Hematopoietic multipotent progenitor cell treated with erythropoietin and hydrocortisone succinate and interleukin-3 and kit ligand, for 4 days (in vitro differentiated cells): ENCODE measurements around the gene PACS1.
"Not testable (repeated sequence)": the region's sequence is repeated elsewhere in the genome, so short reads cannot be mapped to it uniquely, and the experiment has no call there.

Source experiments
- DNase-seq: peaks from one replicate; pipeline ENCODE4 v3.0.0-alpha.2; 2015

Gene PACS1

DNA sequence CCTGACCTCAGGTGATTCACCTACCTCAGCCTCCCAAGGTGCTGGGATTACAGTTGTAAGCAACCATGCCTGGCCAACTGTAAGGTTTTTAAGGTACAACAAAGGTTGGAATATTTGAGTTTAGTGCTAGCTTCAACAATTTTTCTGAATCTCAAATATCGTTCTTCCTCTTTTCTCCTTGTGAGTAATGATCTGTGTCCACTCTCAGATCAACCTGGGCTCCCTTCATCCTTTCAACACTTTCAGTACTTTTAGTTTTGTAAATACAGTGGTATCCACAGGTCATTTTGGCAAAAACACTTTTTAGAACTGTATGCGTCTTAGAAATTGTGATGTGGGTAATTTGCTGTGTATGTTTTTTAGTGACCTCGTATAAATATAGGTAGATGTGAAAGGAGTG lies 7.9 kb downstream of the PACS1 start:
- no peak for DNase-seq

DNA sequence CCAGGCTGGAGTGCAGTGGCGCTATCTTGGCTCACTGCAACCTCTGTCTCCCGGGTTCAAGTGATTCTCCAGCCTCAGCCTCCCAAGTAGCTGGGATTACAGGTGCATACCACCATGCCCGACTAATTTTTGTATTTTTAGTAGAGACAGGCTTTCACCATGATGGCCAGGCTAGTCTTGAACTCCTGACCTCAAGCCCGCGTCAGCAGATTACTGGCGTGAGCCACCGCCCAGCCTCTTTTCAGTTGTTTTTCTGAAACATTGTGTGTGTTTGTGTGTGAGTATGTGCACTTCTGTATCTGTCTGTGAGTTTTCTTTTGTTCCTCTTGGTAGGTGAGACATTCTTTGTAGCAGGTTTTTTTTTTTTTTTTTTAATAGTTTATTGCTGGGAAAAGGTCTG lies 8.9 kb downstream of the PACS1 start:
- peak; percentile 18 for DNase-seq

DNA sequence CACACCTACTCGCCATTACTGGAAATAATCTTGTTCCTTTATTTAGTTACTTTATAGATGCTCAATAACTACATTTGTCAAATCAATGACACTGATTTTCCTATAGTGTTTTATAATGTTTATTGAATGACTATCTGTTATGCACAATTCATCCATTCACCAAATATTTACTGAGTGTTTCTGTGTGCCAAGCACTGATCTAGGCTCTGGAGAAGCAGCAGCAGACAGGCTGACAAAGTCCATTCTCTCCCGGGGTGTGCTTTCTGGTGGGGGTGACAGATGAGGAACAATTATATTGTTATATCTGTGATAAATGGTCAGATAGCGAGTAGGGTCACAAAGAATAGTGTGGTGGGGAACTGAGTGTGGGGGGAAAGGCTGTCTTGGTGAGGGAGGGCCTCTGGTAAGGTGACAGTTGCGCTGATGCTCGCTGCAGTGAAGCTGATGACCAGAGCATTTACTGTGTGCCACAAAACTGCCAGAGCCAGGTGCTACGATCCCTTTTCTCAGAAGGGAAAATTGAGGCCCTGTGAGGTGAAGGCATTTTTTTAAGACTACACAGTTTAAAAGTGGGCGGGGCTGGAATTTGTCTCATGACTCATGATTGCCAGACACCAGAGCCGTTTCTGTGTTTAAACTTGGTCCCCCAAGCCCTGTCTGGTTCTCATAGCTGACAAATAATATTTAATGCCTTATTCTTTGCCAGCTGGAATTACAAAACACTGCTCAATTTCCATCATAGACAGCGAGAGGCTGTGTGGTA lies 10.2 kb downstream of the PACS1 start:
- peak; percentile 85 for DNase-seq

GRCh38 chr11:66081505-66081904 lies 11.4 kb downstream of the PACS1 start:
- peak; percentile 92 for DNase-seq

DNA sequence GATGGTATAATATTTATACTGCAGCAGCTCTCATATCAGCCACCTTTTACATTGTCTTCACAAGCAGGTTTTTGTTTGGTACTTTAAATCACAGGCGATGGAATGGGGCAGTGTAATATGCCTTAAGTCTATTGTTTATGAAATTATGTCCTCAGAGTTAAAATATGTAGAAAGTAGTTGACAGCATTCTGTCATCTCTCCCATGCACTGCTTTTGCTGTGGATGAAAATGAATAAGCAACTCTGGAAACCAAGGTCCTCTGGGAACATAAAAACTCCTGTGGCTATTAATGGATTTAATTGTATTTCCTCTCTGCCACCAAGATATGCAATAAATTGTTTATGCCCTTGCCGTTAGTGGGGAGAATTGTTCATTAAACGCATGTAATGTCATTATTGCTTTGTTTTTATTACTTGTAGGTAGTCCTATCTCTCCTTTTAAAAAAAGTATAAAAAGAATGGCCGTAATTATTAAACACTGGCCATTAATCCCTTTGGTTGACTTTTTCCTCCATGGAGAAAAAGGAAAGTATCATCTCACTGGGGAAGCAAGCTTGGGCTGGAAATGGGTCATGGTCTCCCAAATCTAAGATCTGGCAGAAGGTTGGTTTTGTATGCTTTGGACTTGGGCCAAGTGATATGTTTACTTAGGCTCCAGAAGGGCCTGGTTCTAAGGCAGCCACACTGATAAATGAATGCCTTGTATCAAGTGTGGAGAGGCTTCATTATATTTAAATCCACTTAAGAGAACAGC lies 13.1 kb downstream of the PACS1 start:
- peak; percentile 66 for DNase-seq

GRCh38 chr11:66083767-66084166 lies 13.7 kb downstream of the PACS1 start:
- DNase-seq, result no peak

GRCh38 chr11:66084821-66085475 lies 14.9 kb downstream of the PACS1 start:
- DNase-seq, result no peak

GRCh38 chr11:66087148-66087908 lies 17.3 kb downstream of the PACS1 start:
- DNase-seq, result no peak

DNA sequence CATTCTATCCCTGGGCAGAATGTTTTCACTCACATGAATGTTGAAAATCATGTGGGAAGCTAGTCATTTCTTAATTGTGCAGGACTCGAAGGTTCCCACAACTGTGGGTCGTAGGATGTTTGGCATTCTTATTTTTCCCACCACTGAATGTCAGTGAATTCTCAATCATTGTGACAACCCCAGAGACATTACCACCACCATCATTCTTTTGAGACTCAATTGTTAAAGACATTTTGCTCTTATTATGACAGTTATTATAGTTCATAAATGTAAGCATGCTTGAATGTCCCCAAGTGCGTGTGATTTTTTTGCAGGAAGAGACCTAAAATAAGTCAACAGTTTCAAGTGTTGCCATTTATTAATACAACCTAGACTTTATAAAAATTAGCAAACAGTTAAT lies 19.0 kb downstream of the PACS1 start:
- no peak for DNase-seq

DNA sequence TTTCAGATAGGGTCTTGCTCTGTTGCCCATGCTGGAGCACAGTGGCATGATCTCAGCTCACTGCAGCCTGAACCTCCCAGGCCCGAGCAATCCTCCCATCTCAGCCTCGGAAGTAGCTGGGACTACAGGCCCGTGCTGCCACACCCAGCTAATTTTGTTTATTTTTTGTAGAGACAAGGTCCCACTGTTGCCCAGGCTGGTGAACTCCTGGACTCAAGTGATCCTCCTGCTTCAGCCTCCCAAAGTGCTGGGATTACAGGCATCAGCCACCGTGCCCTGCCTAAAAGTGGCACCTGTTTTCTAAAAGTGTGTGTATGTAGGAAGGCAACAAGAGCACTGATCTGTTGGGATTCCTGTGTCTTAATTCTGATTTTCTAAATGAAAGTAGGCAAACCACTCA lies 20.2 kb downstream of the PACS1 start:
- no peak for DNase-seq

DNA sequence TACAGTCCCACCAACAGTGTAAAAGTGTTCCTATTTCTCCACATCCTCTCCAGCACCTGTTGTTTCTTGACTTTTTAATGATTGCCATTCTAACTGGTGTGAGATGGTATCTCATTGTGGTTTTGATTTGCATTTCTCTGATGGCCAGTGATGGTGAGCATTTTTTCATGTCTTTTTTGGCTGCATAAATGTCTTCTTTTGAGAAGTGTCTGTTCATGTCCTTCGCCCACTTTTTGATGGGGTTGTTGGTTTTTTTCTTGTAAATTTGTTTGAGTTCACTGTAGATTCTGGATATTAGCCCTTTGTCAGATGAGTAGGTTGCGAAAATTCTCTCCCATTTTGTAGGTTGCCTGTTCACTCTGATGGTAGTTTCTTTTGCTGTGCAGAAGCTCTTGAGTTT lies 22.1 kb downstream of the PACS1 start:
- DNase-seq, result not testable (repeated sequence)

DNA sequence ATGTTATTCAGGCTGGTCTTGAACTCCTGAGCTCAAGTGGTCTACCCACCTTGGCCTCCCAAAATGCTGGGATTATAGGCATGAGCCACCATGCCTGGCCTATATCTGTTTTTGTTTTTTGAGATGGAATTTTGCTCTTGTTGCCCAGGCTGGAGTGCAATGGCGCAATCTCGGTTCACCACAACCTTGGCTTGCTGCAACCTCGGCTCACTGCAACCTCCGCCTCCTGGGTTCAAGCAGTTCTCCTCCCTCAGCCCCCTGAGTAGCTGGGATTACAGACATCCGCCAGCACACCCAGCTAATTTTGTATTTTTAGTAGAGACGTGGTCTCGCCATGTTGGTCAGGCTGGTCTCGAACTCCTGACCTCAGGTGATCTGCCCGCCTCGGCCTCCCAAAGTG lies 29.7 kb downstream of the PACS1 start:
- DNase-seq, result not testable (repeated sequence)

- DNase-seq, result peak; percentile 81
Observed at GRCh38 chr11:66100272-66101065, 30.4 kb downstream of the PACS1 start.

DNA sequence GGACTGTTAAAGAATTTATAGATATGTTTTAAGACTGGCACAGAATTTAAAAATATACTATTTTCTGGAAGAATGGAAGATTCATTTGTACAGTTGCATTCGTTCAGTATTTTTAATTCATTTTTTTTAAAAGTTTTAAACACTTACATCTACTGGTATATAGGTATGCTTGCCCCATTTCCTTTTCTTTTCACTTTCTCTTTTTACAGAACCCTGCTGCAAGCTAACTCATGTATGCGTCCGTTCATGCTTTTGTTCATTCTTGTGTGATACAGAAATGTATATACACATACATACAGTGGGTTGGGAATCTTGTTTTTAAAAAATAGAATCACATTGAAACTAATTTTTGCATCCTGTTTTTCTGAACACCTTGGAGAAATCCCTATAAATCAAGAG lies 31.0 kb downstream of the PACS1 start:
- DNase-seq, result no peak

DNA sequence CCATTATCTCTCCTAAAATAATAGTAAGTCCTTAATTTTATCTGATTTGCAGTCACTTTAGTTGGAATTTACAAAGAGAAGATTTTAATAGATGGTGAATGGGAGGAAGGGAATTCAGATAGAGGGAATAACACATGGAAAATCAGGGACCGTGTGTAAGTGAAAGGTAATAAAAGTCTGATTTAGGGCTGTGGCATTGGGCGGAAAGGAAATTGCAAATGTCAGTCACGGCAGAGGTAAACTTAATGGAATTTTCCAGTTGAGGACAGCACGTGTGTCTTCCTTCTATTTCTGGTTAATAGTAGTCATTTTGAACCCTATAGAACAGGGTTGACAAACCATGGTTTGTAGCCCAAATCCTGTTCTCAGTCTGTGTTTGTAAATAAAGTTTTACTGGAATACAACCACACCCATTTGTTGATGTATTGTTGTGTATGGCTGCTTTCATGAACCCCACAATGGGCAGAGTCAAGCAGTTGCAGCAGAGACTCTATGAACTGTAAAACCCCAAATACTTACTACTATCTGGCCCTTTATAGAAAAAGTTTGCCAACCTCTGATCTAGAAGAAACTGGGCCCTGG lies 34.1 kb downstream of the PACS1 start:
- no peak for DNase-seq

DNA sequence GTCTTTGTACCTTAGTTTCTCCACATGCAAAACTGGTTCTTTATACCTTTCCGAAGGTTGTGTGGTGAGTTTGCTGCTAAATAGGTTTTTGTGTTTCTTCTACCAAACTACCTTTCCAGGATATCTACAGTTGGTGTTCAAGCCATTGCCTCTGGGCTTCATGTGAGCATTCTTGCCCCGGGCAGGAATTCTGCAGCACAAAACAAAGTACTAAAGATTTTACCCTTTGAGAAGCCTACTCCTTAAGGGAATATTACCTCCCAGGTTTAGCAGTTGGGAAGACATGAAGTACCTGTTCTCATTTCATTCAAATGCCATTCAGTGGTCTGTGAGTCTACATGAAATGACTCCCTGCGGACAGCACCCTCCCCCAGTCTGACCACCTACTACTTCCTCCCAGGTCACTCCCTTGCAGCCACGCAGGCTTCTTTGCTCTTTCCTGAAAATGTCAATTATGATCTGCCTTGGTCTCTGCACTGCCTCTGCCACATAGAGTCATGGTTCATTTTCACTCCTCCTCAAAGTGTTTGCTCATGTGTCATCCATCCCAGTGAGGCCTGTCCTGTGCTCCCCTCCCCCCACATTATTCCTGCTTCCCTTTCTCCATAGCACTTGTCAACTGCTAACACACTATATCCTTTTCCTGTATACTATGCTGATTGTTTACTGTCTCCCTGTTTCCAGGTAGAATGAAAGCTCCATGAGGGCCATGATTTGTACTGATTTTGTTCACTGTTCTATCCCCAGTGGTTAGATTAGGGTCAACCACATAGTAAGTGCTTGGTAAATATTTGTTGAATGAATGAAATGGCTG lies 36.9 kb downstream of the PACS1 start:
- no peak for DNase-seq

DNA sequence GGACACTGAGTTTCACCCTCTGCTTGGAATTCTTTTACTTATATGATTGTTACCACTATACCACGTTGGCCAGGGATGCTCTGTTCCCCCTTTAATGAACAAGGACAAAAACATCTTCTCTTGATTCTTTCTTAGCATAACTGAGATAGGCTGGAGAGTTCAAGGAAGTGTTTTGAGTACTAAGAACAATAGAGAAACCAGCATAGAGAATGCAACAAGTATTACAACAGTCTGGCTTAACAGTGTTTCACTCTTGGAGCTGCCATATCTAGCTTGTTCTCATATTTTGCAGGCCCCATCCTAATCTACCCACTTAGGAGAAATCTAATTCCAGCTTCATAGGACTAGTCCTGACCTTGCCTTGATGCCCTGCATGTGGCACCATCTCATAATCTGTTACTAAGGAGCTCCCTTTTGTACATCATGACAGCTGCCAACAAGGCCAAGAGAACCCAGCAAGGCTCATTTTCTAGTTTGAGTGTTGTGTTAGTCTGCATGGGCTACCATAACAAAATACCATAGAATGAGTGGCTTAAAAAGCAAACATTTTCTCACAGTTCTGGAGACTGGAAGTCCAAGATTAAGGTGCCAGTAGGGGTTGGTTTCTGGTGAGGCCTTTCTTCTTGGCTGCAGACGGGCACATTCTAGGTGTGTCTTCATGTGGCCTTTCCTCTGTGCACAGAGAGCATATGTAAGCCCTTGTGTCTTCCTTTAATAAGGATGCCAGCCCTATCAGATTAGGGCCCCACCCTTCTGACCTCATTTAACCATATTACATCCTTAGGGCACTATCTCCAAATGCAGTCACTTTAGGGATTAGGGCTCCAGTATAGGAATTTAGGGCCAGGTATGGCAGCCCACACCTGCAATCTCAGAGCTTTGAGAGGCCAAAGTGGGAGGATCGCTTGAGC lies 37.8 kb downstream of the PACS1 start:
- DNase-seq, result peak; percentile 51

DNA sequence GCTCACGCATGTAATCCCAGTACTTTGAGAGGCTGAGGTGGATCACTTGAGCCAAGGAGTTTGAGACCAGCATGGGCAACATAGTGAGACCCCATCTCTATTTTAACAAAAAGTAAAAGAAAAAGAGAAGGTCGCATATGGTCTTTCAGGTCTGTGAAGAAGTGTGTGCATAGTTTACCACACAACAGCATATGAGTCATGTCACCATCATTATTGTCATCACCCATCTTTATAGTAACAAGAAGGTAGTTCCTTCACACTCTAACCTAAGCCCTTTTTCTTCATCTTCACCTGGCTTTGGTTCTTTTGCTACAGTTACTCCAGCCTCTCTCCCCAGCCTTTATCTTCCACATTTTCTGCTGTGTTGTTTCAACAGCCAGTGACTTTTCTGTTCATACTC lies 39.2 kb downstream of the PACS1 start:
- no peak for DNase-seq

DNA sequence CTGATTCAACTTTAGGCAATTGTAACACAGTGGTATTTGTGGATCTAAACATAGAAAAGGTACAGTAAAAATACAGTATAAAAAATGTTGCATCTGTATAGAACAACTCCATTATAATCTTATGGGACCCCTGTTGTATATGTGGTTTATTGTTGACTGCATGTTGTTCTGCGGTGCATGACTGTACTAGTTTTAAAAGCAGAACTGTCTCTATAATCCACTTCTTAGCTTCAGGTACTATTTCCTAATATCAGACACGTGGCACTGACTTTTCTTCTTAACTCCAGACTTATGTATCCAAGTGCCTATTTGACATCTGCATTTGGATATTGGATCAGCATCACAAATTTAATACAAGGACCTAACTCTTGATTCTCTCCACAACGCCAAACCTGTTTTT lies 41.1 kb downstream of the PACS1 start:
- DNase-seq, result no peak

GRCh38 chr11:66112041-66112491 lies 42.0 kb downstream of the PACS1 start:
- no peak for DNase-seq
